PC-9 (cell line): ENCODE results near the gene GRM7.

Experiments
- CTCF ChIP-seq: fragments of 200-600 bp; sonication (generic); conservative IDR thresholded peaks from 2 replicates; pipeline ENCODE4 v1.6.1; 2017; ENCODE audit warnings: mixed run types, antibody characterized with exemption, mild to moderate bottlenecking, moderate library complexity
- EZH2 ChIP-seq: fragments of 200-600 bp; sonication (generic); IDR thresholded peaks from 2 replicates; pipeline ENCODE4 v1.8.0; 2017; ENCODE audit warnings: antibody characterized with exemption, low read depth

GRCh38 chr3:6912240-6912639 lies 51.3 kb downstream of the GRM7 start:
- TF ChIP-seq CTCF (no peak), EZH2 (no peak)
